SK-N-SH treated with all-trans-retinoic acid at 6 μM for 48 hours (cell line): Measurements from ENCODE around the gene ADI1.

Experiments used
- ATAC-seq: fragments of 200-7000 bp; cut with Tn5 transposase; 3 replicates; pipeline ENCODE4 v1.9.1; 2020; ENCODE audit warnings: mild to moderate bottlenecking, moderate library complexity
- ARNTL ChIP-seq: fragments of 450-650 bp; formaldehyde crosslinking; IDR thresholded peaks from 2 replicates; pipeline ENCODE4 v1.5.0; 2020; ENCODE audit warnings: low read depth, mild to moderate bottlenecking, moderate library complexity, borderline replicate concordance
- BACH2 ChIP-seq: fragments of 250-450 bp; sonication (Bioruptor Pico); IDR thresholded peaks from 2 replicates; pipeline ENCODE4 v1.9.0; 2021; ENCODE audit warnings: mild to moderate bottlenecking, borderline replicate concordance
- CREB5 ChIP-seq: fragments of 250-450 bp; sonication (Bioruptor Pico); IDR thresholded peaks from 2 replicates; pipeline ENCODE4 v1.5.1; 2020; ENCODE audit warnings: low read depth, mild to moderate bottlenecking, moderate library complexity
- CSDC2 ChIP-seq: fragments of 250-450 bp; sonication (Bioruptor Pico); IDR thresholded peaks from 2 replicates; pipeline ENCODE4 v1.5.0; 2020; ENCODE audit warnings: mild to moderate bottlenecking, moderate library complexity
- GLIS3 ChIP-seq: fragments of 250-450 bp; sonication (Bioruptor Pico); IDR thresholded peaks from 2 replicates; pipeline ENCODE4 v1.5.0; 2020; ENCODE audit warnings: mild to moderate bottlenecking, moderate library complexity
- ISL1 ChIP-seq: fragments of 250-450 bp; sonication (Bioruptor Pico); IDR thresholded peaks from 2 replicates; pipeline ENCODE4 v2.1.2; 2022; ENCODE audit warnings: mild to moderate bottlenecking, moderate library complexity
- OSR1 ChIP-seq: fragments of 250-450 bp; sonication (Bioruptor Pico); IDR thresholded peaks from 2 replicates; pipeline ENCODE4 v1.8.0; 2022; ENCODE audit warnings: moderate library complexity, mild to moderate bottlenecking, inconsistent platforms
- PATZ1 ChIP-seq: fragments of 250-450 bp; sonication (Bioruptor Pico); IDR thresholded peaks from 2 replicates; pipeline ENCODE4 v1.8.0; 2020; ENCODE audit warnings: mild to moderate bottlenecking, moderate library complexity, borderline replicate concordance
- PPARA ChIP-seq: fragments of 250-450 bp; sonication (Bioruptor Pico); IDR thresholded peaks from 2 replicates; pipeline ENCODE4 v1.5.0; 2020; ENCODE audit warnings: mild to moderate bottlenecking, borderline replicate concordance
- RARB ChIP-seq: fragments of 250-450 bp; sonication (Bioruptor Pico); IDR thresholded peaks from 2 replicates; pipeline ENCODE4 v1.8.0; 2021; ENCODE audit warnings: mild to moderate bottlenecking, moderate library complexity
- SNAI2 ChIP-seq: fragments of 250-450 bp; sonication (Bioruptor Pico); IDR thresholded peaks from 2 replicates; pipeline ENCODE4 v1.5.0; 2020; ENCODE audit warnings: mild to moderate bottlenecking, moderate library complexity
- TCF4 ChIP-seq: fragments of 250-450 bp; sonication (Bioruptor Pico); IDR thresholded peaks from 2 replicates; pipeline ENCODE4 v1.8.0; 2021; ENCODE audit warnings: mild to moderate bottlenecking, moderate library complexity, borderline replicate concordance
- TOX ChIP-seq: fragments of 250-450 bp; sonication (Bioruptor Pico); IDR thresholded peaks from 2 replicates; pipeline ENCODE4 v1.8.0; 2021; ENCODE audit warnings: mild to moderate bottlenecking, moderate library complexity, borderline replicate concordance
- TSHZ2 ChIP-seq: fragments of 250-450 bp; sonication (Bioruptor Pico); IDR thresholded peaks from 2 replicates; pipeline ENCODE4 v1.5.0; 2020; ENCODE audit warnings: mild to moderate bottlenecking, moderate library complexity
- ZC3H10 ChIP-seq: fragments of 250-450 bp; sonication (Bioruptor Pico); IDR thresholded peaks from 2 replicates; pipeline ENCODE4 v1.5.1; 2021; ENCODE audit warnings: mild to moderate bottlenecking, moderate library complexity
- ZFP3 ChIP-seq: fragments of 250-450 bp; sonication (Bioruptor Pico); IDR thresholded peaks from 2 replicates; pipeline ENCODE4 v1.5.0; 2020; ENCODE audit warnings: mild to moderate bottlenecking, moderate library complexity
- ZFP30 ChIP-seq: fragments of 450-650 bp; formaldehyde crosslinking; IDR thresholded peaks from 2 replicates; pipeline ENCODE4 v1.5.0; 2022; ENCODE audit warnings: mild to moderate bottlenecking, moderate library complexity
- ZNF565 ChIP-seq: fragments of 450-650 bp; formaldehyde crosslinking; conservative IDR thresholded peaks from 2 replicates; pipeline ENCODE4 v1.5.0; 2020; ENCODE audit warnings: low read depth, mild to moderate bottlenecking, moderate library complexity
- ZNF70 ChIP-seq: fragments of 450-650 bp; formaldehyde crosslinking; IDR thresholded peaks from 2 replicates; pipeline ENCODE4 v1.5.0; 2020; ENCODE audit warnings: mild to moderate bottlenecking, moderate library complexity
- ZNF8 ChIP-seq: fragments of 450-650 bp; formaldehyde crosslinking; IDR thresholded peaks from 2 replicates; pipeline ENCODE4 v1.5.0; 2020; ENCODE audit warnings: mild to moderate bottlenecking, moderate library complexity

The ADI1 gene

GRCh38 chr2:3457524-3458395 lies 61.6 kb downstream of the ADI1 start:
- no peak for ATAC-seq

DNA sequence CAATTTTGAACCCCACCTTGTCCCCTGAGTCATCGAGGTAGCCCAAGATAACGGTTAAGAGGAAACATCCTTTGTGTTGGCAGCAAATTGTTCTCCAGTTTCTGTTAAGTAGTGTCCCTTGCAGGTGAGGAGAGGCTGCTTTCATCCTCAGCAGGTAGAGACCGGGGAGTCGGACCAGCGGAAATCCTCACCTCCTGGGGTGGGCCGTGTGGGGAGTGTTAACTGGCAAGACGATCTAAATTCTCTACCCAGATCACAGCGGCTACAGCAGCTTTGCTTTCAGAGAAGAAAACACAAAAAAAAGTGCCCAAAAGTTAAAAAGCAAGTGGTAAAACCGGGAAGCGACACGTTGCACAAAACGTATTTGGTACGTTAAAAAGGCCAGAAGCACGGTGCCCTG lies 63.2 kb downstream of the ADI1 start:
- ATAC-seq = no peak
- no peak for TF ChIP-seq ZC3H10 (CRISPR knock-in tag)
- TF ChIP-seq RARB (CRISPR knock-in tag) = no peak
- TF ChIP-seq ZNF565 = no peak
- TF ChIP-seq SNAI2 = no peak
- TF ChIP-seq BACH2 = no peak
- TF ChIP-seq ZFP30 (CRISPR knock-in tag) = no peak
- no peak for TF ChIP-seq ARNTL (CRISPR knock-in tag)
- TF ChIP-seq TOX (CRISPR knock-in tag) = no peak
- no peak for TF ChIP-seq OSR1 (CRISPR knock-in tag)
- TF ChIP-seq CREB5 (CRISPR knock-in tag) = no peak
- TF ChIP-seq TCF4 (CRISPR knock-in tag) = no peak
- TF ChIP-seq ISL1 (CRISPR knock-in tag) = no peak
- TF ChIP-seq CSDC2 (CRISPR knock-in tag) = no peak
- TF ChIP-seq TSHZ2 = no peak
- TF ChIP-seq GLIS3 (CRISPR knock-in tag) = no peak
- no peak for TF ChIP-seq PPARA (CRISPR knock-in tag)
- no peak for TF ChIP-seq ZNF8 (CRISPR knock-in tag)
- TF ChIP-seq ZNF70 (CRISPR knock-in tag) = no peak

More at GRCh38 chr2:3457524-3458395, 61.6 kb downstream of the ADI1 start:
- no peak for TF ChIP-seq ZFP3 (CRISPR knock-in tag)
- no peak for TF ChIP-seq PATZ1
- no peak for TF ChIP-seq OSR1 (CRISPR knock-in tag)
- no peak for TF ChIP-seq CSDC2 (CRISPR knock-in tag)
- TF ChIP-seq CREB5 (CRISPR knock-in tag) = no peak
- no peak for TF ChIP-seq PPARA (CRISPR knock-in tag)
- TF ChIP-seq TCF4 (CRISPR knock-in tag) = no peak
- no peak for TF ChIP-seq ZNF8 (CRISPR knock-in tag)
- no peak for TF ChIP-seq ZFP30 (CRISPR knock-in tag)
- no peak for TF ChIP-seq ZC3H10 (CRISPR knock-in tag)
- no peak for TF ChIP-seq TOX (CRISPR knock-in tag)
- TF ChIP-seq GLIS3 (CRISPR knock-in tag) = no peak
- TF ChIP-seq RARB (CRISPR knock-in tag) = no peak
- no peak for TF ChIP-seq ARNTL (CRISPR knock-in tag)
- TF ChIP-seq ZNF70 (CRISPR knock-in tag) = no peak
- no peak for TF ChIP-seq TSHZ2
- TF ChIP-seq, all 23 proteins: peak for 0
